Pancreas (tissue), 10 donors: ENCODE measurements around the gene BANF2. TPM values are rescaled to one million over a fixed set of nuclear protein-coding genes. Genes with fewer than 3 reads are reported as not detected.
A peak's percentile ranks its signal among the peaks of the same experiment; 100 is the strongest.

Experiments used
- ATAC-seq, 4 donors: fragments of 200-7000 bp; cut with Tn5 transposase; one replicate each; pipeline versions ENCODE4 v1.8.0 to v1.9.1; 2020; ENCODE audit warnings: mild to moderate bottlenecking in 4 of 4, moderate library complexity in 4 of 4
- DNase-seq, 6 donors: peaks; one replicate each; pipeline ENCODE4 v3.0.0-alpha.2; 2020
- FAIRE-seq: peaks from 2 replicates; lab custom pipeline; 2012; peaks lifted over from hg19 to GRCh38; lab: Jason Lieb, UNC
- H3K27ac ChIP-seq, 4 donors: fragments of 200-600 bp; sonication (generic); 1 replicate in 3 of 4; 2 replicates in 1 of 4; pipeline versions ENCODE4 v1.5.0 to v1.8.0; 2020
- H3K27me3 ChIP-seq, 4 donors: fragments of 200-600 bp; one replicate each; pipeline ENCODE4 v1.8.0; 2021
- H3K36me3 ChIP-seq, 3 donors: fragments of 200-600 bp; sonication (generic) in 1 of 3; one replicate each; pipeline versions ENCODE4 v1.5.0 to v1.8.0; 2020 to 2021
- H3K4me1 ChIP-seq, 3 donors: fragments of 200-600 bp; one replicate each; pipeline ENCODE4 v1.8.0; 2021
- H3K4me3 ChIP-seq, 4 donors: fragments of 200-600 bp; sonication (generic) in 2 of 4; one replicate each; pipeline versions ENCODE4 v1.5.0 to v1.8.0; 2020 to 2021
- H3K9me3 ChIP-seq, 4 donors: fragments of 200-600 bp; one replicate each; pipeline ENCODE4 v1.8.0; 2021
- WGBS, 2 donors: extraction: QIAGEN DNeasy Blood & Tissue Kit; methylation state at CpG; one replicate each; pipeline ENCODE4 v1.1.7; 2013; 5-methylcytosine and 5-hydroxymethylcytosine counted together
- intact Hi-C, 3 donors: fragments of 100-400 bp; cut with DNase I; formaldehyde crosslinking; loops; one replicate each; pipeline versions ENCODE4 v1.11.1 to v1.14.2; 2022
- polyA plus RNA-seq, 2 donors: library from polyadenylated mRNA; stranded (reverse); fragments of 200-250 nt; gene quantifications; one replicate each; pipeline ENCODE4 v1.2.3, GENCODE V29; 2013
- total RNA-seq, 6 donors: library from RNA; stranded (reverse); fragmentation: NEBNext Ultra II Directional in 4 of 6; extraction: Animal tissue kit (Norgen Biotek cat#: 25700) in 4 of 6; gene quantifications; one replicate each; pipeline versions ENCODE4 v1.2.1 to v1.2.4, GENCODE V29; 2021 to 2023
- TF ChIP-seq, protein P1 (sequence below), 4 donors: fragments of 200-600 bp; sonication (generic) in 3 of 4; IDR thresholded peaks; one replicate each; pipeline versions ENCODE4 v1.5.0 to v1.8.0; 2021; ENCODE audit warnings: antibody characterized with exemption in 4 of 4
- donor health status: healthy with polysubstance abuse.
- donor health status: DM: no; HTN: no; CAD: no; lungs with moderate emphysema.
- donor health status: DM: no; HTN: no; CAD: no.
- donor health status: control.
- donor health status: control.
- donor health status: Bipolar disorder and iron deficiency.
- donor health status: DM: yes; HTN: yes; CAD: no.
- donor health status: DM: no; HTN: no; CAD: no.
- donor health status: DM: no; HTN: no; CAD: no.
- donor health status: DM: yes; HTN: yes; CAD: no.

BANF2 gene
- total and polyA plus RNA-seq, 8 donors, result 0.59 to 6.4 (median 1.5) TPM

DNA sequence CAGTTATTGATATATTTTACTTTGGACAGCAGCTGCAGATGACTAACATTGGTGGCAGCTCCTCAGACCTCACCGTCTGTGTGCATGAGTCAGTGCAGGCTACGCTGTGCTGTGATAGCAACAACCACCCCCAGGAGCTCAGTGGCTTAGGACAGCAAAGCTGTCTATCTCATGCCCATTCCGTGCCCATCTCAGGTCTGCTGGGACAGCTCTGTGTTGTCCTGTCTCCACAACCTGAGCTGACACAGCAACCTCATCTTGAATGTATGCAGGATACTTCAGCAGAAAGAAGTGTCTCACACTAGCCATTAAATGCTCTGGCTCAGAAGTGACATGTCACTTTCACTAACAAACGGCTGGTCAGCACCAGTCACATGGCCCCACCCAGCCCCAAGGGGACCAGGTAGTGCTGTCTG, 47.7 kb downstream of the BANF2 start:
- Histone ChIP-seq H3K27ac (no peak overlapping the region), H3K4me3 (no peak overlapping the region), H3K27me3 (no peaks in the 10 kb centered on the region), H3K4me1 (peaks cover 0 to 7% (median 6%) of the 10 kb centered on the region in 3 donors), H3K9me3 (no peaks in the 10 kb centered on the region), H3K36me3 (no peaks in the 10 kb centered on the region)
- DNase-seq (peak in 4 of 6 donors; percentile 48 to 67 (median 54)), ATAC-seq (peak; percentile 80 to 92 (median 86)), FAIRE-seq (no peak)
- intact Hi-C loops, result no loop called here
- 33 to 42% methylated on average over 4 of the region's 4 CpGs for WGBS, 2 donors
- TF ChIP-seq, protein P1, sequence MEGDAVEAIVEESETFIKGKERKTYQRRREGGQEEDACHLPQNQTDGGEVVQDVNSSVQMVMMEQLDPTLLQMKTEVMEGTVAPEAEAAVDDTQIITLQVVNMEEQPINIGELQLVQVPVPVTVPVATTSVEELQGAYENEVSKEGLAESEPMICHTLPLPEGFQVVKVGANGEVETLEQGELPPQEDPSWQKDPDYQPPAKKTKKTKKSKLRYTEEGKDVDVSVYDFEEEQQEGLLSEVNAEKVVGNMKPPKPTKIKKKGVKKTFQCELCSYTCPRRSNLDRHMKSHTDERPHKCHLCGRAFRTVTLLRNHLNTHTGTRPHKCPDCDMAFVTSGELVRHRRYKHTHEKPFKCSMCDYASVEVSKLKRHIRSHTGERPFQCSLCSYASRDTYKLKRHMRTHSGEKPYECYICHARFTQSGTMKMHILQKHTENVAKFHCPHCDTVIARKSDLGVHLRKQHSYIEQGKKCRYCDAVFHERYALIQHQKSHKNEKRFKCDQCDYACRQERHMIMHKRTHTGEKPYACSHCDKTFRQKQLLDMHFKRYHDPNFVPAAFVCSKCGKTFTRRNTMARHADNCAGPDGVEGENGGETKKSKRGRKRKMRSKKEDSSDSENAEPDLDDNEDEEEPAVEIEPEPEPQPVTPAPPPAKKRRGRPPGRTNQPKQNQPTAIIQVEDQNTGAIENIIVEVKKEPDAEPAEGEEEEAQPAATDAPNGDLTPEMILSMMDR (IDR thresholded peaks at IDR 0.05), result no peak

DNA sequence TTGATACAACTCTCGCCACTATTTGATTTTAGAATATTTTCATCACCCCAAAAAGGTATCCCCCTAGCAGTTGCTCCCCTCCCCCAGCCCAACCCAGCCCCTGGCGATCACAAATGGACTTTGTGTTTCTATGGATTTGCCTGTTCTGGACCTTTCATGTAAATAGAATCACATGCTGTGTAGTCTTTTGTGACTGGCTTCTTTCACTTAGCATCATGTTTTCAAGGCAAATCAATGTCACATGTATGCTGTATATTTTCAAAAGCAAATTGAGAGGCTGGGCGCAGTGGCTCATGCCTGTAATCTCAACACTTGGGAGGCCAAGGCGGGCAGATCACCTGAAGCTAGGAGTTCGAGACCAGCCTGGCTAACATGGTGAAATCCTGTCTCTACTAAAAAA, 48.5 kb downstream of the BANF2 start:
- Histone ChIP-seq H3K9me3 (no peaks in the 10 kb centered on the region), H3K36me3 (no peaks in the 10 kb centered on the region), H3K27ac (no peak overlapping the region), H3K4me3 (no peak overlapping the region), H3K4me1 (peaks cover 0 to 7% (median 6%) of the 10 kb centered on the region in 3 donors), H3K27me3 (no peaks in the 10 kb centered on the region)
- 91 to 93% methylated on average over 5 of the region's 5 CpGs for WGBS, 2 donors
- TF ChIP-seq, protein P1 (IDR thresholded peaks at IDR 0.05), result no peak
- FAIRE-seq (no peak), ATAC-seq (no peak), DNase-seq (no peak)
- intact Hi-C loops, result no loop called here

DNA sequence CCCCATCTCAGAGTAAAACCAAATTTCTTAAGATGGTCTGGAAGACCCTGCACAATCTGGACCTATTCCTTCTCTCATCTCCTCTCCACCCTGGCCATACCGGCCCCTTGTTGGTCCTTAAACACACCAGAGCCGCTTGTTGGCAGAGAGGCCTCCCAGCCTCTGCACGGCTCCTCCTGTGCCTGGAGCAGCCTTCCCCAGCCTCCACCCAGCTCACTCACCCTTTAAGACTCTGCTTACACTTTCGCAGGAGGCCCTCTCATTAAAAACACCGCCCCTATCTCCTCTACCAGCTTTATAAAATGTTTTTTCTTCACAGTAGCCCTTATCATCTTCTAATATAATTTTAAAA, 49.8 kb downstream of the BANF2 start:
- Histone ChIP-seq H3K27ac (peak overlapping the region in 2 of 4 donors; percentile 24 to 34), H3K36me3 (no peaks in the 10 kb centered on the region), H3K4me1 (peaks cover 0 to 7% (median 6%) of the 10 kb centered on the region in 3 donors), H3K27me3 (no peaks in the 10 kb centered on the region), H3K4me3 (no peak overlapping the region), H3K9me3 (no peaks in the 10 kb centered on the region)
- ATAC-seq (peak in 1 of 4 donors; percentile 41), FAIRE-seq (no peak), DNase-seq (no peak)
- WGBS, 2 donors, result 22 to 42% methylated on average over 5 of the region's 5 CpGs
- TF ChIP-seq, protein P1 (IDR thresholded peaks at IDR 0.05), result no peak
- intact Hi-C loops, result no loop called here

DNA sequence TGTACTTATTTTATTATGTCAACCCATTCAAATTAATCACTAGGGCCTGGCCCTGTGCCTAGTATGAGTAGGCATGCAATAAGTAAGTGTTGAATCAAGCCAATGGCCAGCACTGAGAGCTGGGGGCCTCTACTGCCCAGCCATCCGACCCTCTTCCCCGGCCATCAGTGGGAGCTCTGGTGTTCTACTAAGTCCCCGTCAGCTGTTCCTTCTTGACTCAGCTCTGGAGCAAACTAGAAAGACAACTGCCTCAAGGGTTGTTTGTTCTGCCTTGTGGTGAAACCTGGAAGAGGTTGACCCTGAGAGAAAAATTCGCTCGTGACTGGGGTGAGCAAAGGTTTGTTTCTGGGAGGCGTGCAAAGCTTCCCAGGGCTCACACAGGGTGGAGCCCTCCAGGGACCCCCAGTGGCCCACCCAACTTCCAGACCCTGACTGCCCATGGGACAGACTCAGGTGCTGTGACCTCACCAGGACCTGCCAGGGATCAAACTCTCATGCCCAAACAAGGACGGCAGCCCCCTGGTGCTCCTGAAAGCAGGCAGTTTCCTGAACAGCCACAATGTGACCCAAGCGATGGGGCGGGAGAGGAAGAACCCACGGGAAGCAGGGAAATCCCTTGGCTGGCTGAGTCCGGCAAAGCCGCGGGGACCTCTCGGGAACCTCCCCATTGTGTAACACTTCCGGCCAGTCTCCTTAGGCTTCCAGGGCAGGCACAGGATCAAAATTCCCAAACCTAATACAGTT, 50.4 kb downstream of the BANF2 start:
- Histone ChIP-seq H3K9me3 (no peaks in the 10 kb centered on the region), H3K27me3 (no peaks in the 10 kb centered on the region), H3K27ac (peak overlapping the region in 2 of 4 donors; percentile 24 to 34), H3K4me3 (no peak overlapping the region), H3K4me1 (peaks cover 0 to 7% (median 6%) of the 10 kb centered on the region in 3 donors), H3K36me3 (no peaks in the 10 kb centered on the region)
- peak; percentile 18 to 68 (median 63) for ATAC-seq
- intact Hi-C loops, result no loop called here
- peak in 1 of 6 donors; percentile 42 for DNase-seq
- no peak for FAIRE-seq
- 56 to 58% methylated on average over 15 of the region's 15 CpGs for WGBS, 2 donors
- TF ChIP-seq, protein P1 (IDR thresholded peaks at IDR 0.05), result no peak

DNA sequence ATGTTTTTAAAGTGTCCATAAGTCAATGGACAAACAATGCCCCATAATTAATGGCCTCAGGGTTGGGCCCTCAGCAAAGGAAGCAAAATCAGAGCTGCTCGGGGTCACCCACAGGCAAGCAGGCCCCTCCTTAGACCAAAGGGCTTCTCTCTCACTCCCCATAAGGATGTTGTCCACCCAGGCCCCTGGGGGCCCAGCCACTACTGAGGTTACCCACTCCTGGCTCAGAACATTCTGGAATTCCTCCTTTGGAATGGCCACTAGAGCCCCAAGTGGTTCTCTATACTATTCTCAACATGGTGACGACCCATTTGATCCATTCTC, 50.9 kb downstream of the BANF2 start:
- 86% methylated on average over 2 of the region's 2 CpGs for WGBS, 2 donors
- ATAC-seq (no peak), FAIRE-seq (no peak), DNase-seq (no peak)
- Histone ChIP-seq H3K27ac (no peak overlapping the region), H3K27me3 (no peaks in the 10 kb centered on the region), H3K9me3 (no peaks in the 10 kb centered on the region), H3K36me3 (no peaks in the 10 kb centered on the region), H3K4me1 (peaks cover 0 to 7% (median 6%) of the 10 kb centered on the region in 3 donors), H3K4me3 (no peak overlapping the region)
- intact Hi-C loops, result no loop called here
- TF ChIP-seq, protein P1 (IDR thresholded peaks at IDR 0.05), result no peak
